SK-N-SH (cell line): Measurements from ENCODE around the gene PUM1. TPM values are rescaled to one million over a fixed set of nuclear protein-coding genes. Genes with fewer than 3 reads are reported as not detected.

Experiments
- CTCF ChIA-PET: fragments of 300-600, 350-600 bp; formaldehyde crosslinking; extraction: SDS; loops from one replicate; lab custom pipeline; 2021; lab: Yijun Ruan, JAX
- POLR2A ChIA-PET: fragments of 350-600 bp; sonication (Branson Sonifier 250); formaldehyde crosslinking; extraction: SDS; loops from one replicate; lab custom pipeline; 2020; ENCODE audit warnings: antibody characterized with exemption, inconsistent platforms; lab: Yijun Ruan, JAX
- DNase-seq: peaks from one replicate; pipeline ENCODE4 v3.0.0; 2012
- H2AFZ ChIP-seq: fragments of 200-600 bp; sonication (generic); 2 replicates; pipeline ENCODE4 v1.8.1; 2016; ENCODE audit warnings: antibody characterized with exemption, mild to moderate bottlenecking, low read depth
- H3F3A ChIP-seq: fragments of 200-600 bp; sonication (generic); replicated peaks from 2 replicates; pipeline ENCODE3; 2016; ENCODE audit warnings: antibody characterized with exemption, mild to moderate bottlenecking; ENCODE audit not compliant: insufficient read depth
- H3K27ac ChIP-seq, 2 experiments: fragments of 200-500 bp in 1 of 2; fragments of 200-600 bp in 1 of 2; sonication (Bioruptor generic) in 1 of 2; sonication (generic), shearing (Covaris generic) in 1 of 2; 2 replicates each; pipeline versions ENCODE4 v1.5.1 to v1.6.1; 2014 to 2016; ENCODE audit warnings: low read depth in 2 of 2, inconsistent platforms in 1 of 2, low read length in 1 of 2, mild to moderate bottlenecking in 1 of 2, mixed read lengths in 1 of 2
- H3K27me3 ChIP-seq: fragments of 200-600 bp; sonication (generic), shearing (Covaris generic); 2 replicates; pipeline ENCODE4 v1.6.1; 2016; ENCODE audit warnings: mixed run types; ENCODE audit not compliant: insufficient read depth
- H3K36me3 ChIP-seq, 2 experiments: fragments of 200-500 bp in 1 of 2; fragments of 200-600 bp in 1 of 2; sonication (Bioruptor generic) in 1 of 2; sonication (generic) in 1 of 2; replicated peaks in 1 of 2; 2 replicates each; pipeline versions ENCODE3 to v1.5.1; 2014 to 2016; ENCODE audit warnings: low read length in 1 of 2, mild to moderate bottlenecking in 1 of 2; ENCODE audit not compliant: insufficient read depth in 2 of 2, control insufficient read depth in 1 of 2
- H3K4me1 ChIP-seq, 2 experiments: fragments of 200-500 bp in 1 of 2; fragments of 200-600 bp in 1 of 2; sonication (Bioruptor generic) in 1 of 2; sonication (generic), shearing (Covaris generic) in 1 of 2; 2 replicates each; pipeline versions ENCODE4 v1.5.1 to v1.6.1; 2014 to 2016; ENCODE audit warnings: low read depth in 1 of 2, low read length in 1 of 2, mixed run types in 1 of 2; ENCODE audit not compliant: insufficient read depth in 2 of 2, control insufficient read depth in 1 of 2
- H3K4me2 ChIP-seq: fragments of 200-600 bp; sonication (generic), shearing (Covaris generic); 2 replicates; pipeline ENCODE4 v1.6.1; 2017; ENCODE audit warnings: mixed run types
- H3K4me3 ChIP-seq, 2 experiments: fragments of 200-500 bp in 1 of 2; fragments of 200-600 bp in 1 of 2; sonication (Bioruptor generic) in 1 of 2; sonication (generic), shearing (Covaris generic) in 1 of 2; 2 replicates each; pipeline versions ENCODE4 v1.5.1 to v1.8.1; 2014 to 2016; ENCODE audit warnings: low read depth in 2 of 2, inconsistent platforms in 1 of 2, low read length in 1 of 2, mild to moderate bottlenecking in 1 of 2, mixed read lengths in 1 of 2, moderate library complexity in 1 of 2
- H3K79me2 ChIP-seq: fragments of 200-600 bp; sonication (generic); 2 replicates; pipeline ENCODE4 v1.8.1; 2017; ENCODE audit warnings: mild to moderate bottlenecking; ENCODE audit not compliant: insufficient read depth
- H3K9ac ChIP-seq: fragments of 200-600 bp; sonication (generic); 2 replicates; pipeline ENCODE4 v1.6.1; 2017; ENCODE audit warnings: mixed run types
- H3K9me2 ChIP-seq: fragments of 200-600 bp; sonication (generic); 2 replicates; pipeline ENCODE4 v1.6.1; 2017; ENCODE audit warnings: mixed run types
- H3K9me3 ChIP-seq: fragments of 200-600 bp; sonication (generic); 2 replicates; pipeline ENCODE4 v1.6.1; 2017; ENCODE audit warnings: mixed run types, mild to moderate bottlenecking, moderate library complexity
- H4K20me1 ChIP-seq: fragments of 200-600 bp; sonication (generic); 2 replicates; pipeline ENCODE4 v1.6.1; 2017; ENCODE audit warnings: mild to moderate bottlenecking, mixed run types; ENCODE audit not compliant: insufficient read depth
- EP300 ChIP-seq, 2 experiments: IDR thresholded peaks; 2 replicates each; pipeline versions ENCODE4 v1.4.0 to v1.6.1; 2012; ENCODE audit warnings: borderline replicate concordance in 1 of 2, low read depth in 1 of 2, low read length in 1 of 2
- MAX ChIP-seq: IDR thresholded peaks from 2 replicates; pipeline ENCODE4 v1.4.0; 2012; ENCODE audit warnings: low read depth
- MEF2A ChIP-seq: IDR thresholded peaks from 2 replicates; pipeline ENCODE4 v1.4.0; 2012; ENCODE audit warnings: low read depth, borderline replicate concordance
- MXI1 ChIP-seq: IDR thresholded peaks from 2 replicates; pipeline ENCODE4 v1.6.1; 2012; ENCODE audit warnings: mild to moderate bottlenecking, low read depth, low read length, improper control_type of control experiment
- PBX3 ChIP-seq: IDR thresholded peaks from 2 replicates; pipeline ENCODE4; 2012
- POLR2AphosphoS5 ChIP-seq: IDR thresholded peaks from 2 replicates; pipeline ENCODE4 v1.6.1; 2012; ENCODE audit warnings: low read depth, low read length
- SMC3 ChIP-seq: IDR thresholded peaks from 2 replicates; pipeline ENCODE4 v1.6.1; 2012; ENCODE audit warnings: low read depth, low read length, improper control_type of control experiment
- TAF1 ChIP-seq: IDR thresholded peaks from 2 replicates; pipeline ENCODE4 v1.6.1; 2012; ENCODE audit warnings: low read depth, mild to moderate bottlenecking, low read length, moderate library complexity, borderline replicate concordance
- TCF12 ChIP-seq: IDR thresholded peaks from 2 replicates; pipeline ENCODE4 v1.4.0; 2012
- WGBS: methylation state at CpG from one replicate; pipeline ENCODE4 v1.1.6; 2017; ENCODE audit warnings: low lambda C conversion rate; 5-methylcytosine and 5-hydroxymethylcytosine counted together
- polyA plus RNA-seq, 3 experiments: library from polyadenylated mRNA; depleted of rRNA; stranded (reverse); fragments of >200 nt; gene quantifications; 2 replicates each; pipeline ENCODE4 v1.2.3, GENCODE V29; 2012

PUM1 gene
- polyA plus RNA-seq, 1 of the 3 experiments (the other 2 are of a cell fraction) = 66.7 TPM

- Histone ChIP-seq H3K4me2 (peak overlapping the region; percentile 63; the same call in 1 of the 2 replicates), H3F3A (peaks cover 14% of the 10 kb centered on the region), H3K27ac (peak overlapping the region; percentile 47 to 71; a peak in 3 of 4 replicates), H3K9ac (no peak overlapping the region), H2AFZ (no peak overlapping the region), H3K9me2 (no peaks in the 10 kb centered on the region), H3K36me3 (no peaks in the 10 kb centered on the region), H3K27me3 (no peaks in the 10 kb centered on the region), H3K4me1 (peaks cover 16 to 23% of the 10 kb centered on the region in 2 experiments; a peak in 3 of 4 replicates), H4K20me1 (peaks cover 62% of the 10 kb centered on the region), H3K4me3 (no peak overlapping the region), H3K9me3 (no peaks in the 10 kb centered on the region), H3K79me2 (peaks cover 21% of the 10 kb centered on the region; the same call in 1 of the 2 replicates)
- CTCF ChIA-PET = interaction anchor here (1.2 to 1.9 kb wide), 4 partner anchors 11 to 169 kb away, joined by 3 to 6 read pairs (median 4); no protein-coding TSS in a partner anchor
- POLR2A ChIA-PET = interaction anchor here (1.3 kb wide), 1 partner anchor 14 kb away, joined by 3 read pairs; no protein-coding TSS in a partner anchor
- 0 out of 2 replicates have a peak, but pooled peaks have one; percentile 25 for TF ChIP-seq TAF1
- no peak for TF ChIP-seq MXI1
- TF ChIP-seq MAX = 0 out of 2 replicates have a peak, but pooled peaks have one; percentile 17
- peak; percentile 46; the same call in 1 of the 2 replicates for TF ChIP-seq TCF12
- no peak for TF ChIP-seq EP300 (IDR thresholded peaks at IDR 0.05; ENCODE audit: borderline replicate concordance in 1 of 2, low read depth in 1 of 2, low read length in 1 of 2)
- 0 out of 2 replicates have a peak, but pooled peaks have one; percentile 23 for TF ChIP-seq PBX3
- peak; percentile 19; the same call in 1 of the 2 replicates for TF ChIP-seq POLR2AphosphoS5
- TF ChIP-seq MEF2A = no peak; the same call in 1 of the 2 replicates
- no peak for DNase-seq
- WGBS = 32% methylated on average over 6 of the region's 8 CpGs
Observed at GRCh38 chr1:30888391-30888790, 177.1 kb downstream of the PUM1 start.

- TF ChIP-seq MEF2A (no peak), SMC3 (no peak)
- TF ChIP-seq, all 33 proteins: peak for 0
- Histone ChIP-seq H3K27ac (peak overlapping the region; percentile 47 to 71; a peak in 3 of 4 replicates), H3K79me2 (peaks cover 25% of the 10 kb centered on the region), H3K27me3 (no peaks in the 10 kb centered on the region), H3K36me3 (no peaks in the 10 kb centered on the region), H3K4me1 (peaks cover 16 to 23% of the 10 kb centered on the region in 2 experiments; a peak in 3 of 4 replicates), H3K4me3 (no peak overlapping the region), H3K9ac (no peak overlapping the region), H2AFZ (no peak overlapping the region), H3F3A (peaks cover 14% of the 10 kb centered on the region), H3K9me3 (no peaks in the 10 kb centered on the region), H3K9me2 (no peaks in the 10 kb centered on the region), H4K20me1 (peaks cover 63% of the 10 kb centered on the region), H3K4me2 (peak overlapping the region; percentile 63; the same call in 1 of the 2 replicates)
- CTCF ChIA-PET = interaction anchor here (1.4 to 1.9 kb wide), 2 partner anchors 23 to 168 kb away, joined by 5 to 6 read pairs; no protein-coding TSS in a partner anchor
- POLR2A ChIA-PET = interaction anchor here (1.3 kb wide), 1 partner anchor 15 kb away, joined by 3 read pairs; no protein-coding TSS in a partner anchor
- 86% methylated on average over 10 of the region's 10 CpGs for WGBS
- no peak for DNase-seq
Observed at GRCh38 chr1:30887485-30888315, 177.8 kb downstream of the PUM1 start.
